ENCODE data around the gene C2.
"Not testable (repeated sequence)": the region's sequence is repeated elsewhere in the genome, so short reads cannot be mapped to it uniquely, and the experiment has no call there.

The C2 gene

DNA sequence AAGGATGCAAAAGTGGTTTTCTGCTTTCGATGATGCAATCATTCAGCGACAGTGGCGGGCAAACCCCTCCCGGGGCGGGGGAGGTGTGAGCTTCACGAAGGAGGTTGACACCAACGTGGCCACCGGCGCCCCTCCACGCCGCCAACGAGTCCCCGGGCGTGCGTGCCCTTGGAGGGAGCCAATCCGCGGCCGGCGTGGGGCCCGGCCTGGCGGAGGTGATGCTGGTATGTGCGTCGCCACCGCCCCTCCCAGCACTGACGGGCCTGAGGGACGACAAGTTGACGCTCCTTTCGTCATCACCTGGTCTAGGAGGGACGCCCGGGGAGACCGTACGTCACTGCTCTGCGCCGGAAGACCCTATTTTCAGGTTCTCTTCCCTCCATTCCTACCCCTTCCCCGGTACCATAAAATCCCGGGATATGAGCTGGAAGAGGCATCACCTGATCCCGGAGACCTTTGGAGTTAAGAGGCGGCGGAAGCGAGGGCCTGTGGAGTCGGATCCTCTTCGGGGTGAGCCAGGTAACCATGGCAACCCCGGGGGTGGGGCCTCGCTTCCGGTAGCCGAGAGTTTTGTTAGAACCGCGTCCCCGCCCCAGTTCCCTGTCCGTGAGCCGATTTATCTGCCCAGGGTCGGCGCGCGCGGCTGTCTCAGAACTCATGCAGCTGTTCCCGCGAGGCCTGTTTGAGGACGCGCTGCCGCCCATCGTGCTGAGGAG, 44.6 kb downstream of the C2 start, which contains the start of gene DXO:
DXO (minus strand) TSS at position 146 of the 716 bp plus-strand sequence. CDS start 463 bp downstream, outside the sequence.
- in situ Hi-C loops (cut with MboI; ENCODE audit: low sequenced_read_pairs): loop anchor here (25.0 kb wide), 1 partner anchor 310 kb away; the partner anchor contains the start of genes APOM, BAG6, C6orf47 and CSNK2B

DNA sequence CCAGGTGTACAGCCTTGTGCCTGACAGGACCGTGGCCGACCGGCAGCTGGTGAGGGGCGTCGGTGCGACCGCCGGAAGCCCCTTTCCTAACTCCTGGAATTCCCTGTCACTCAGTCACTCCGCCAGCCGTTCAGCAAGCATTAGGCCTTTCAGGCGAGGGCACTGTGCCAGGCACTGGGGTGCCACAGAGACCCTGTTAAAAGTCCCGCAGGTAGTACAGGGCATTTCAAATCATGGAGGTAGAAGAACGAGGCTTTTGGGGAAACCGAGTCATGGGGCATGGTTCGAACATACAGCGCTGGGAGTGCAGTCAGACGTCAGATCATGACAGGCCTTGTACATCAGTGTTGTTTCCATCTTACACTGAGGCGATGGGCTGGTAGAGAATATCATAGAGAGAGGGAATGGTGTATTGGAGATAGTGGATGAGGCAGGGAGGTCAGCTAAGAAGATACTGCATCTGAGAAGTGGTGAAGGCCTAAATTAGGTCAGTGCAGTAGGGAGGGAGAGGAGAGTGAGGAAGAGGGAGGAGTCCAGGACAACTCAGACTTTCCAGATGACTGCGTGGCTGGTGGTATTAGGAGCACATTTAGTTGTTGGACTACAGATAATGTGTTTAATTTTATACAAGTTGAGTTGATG, 45.3 kb downstream of the C2 start:
- in situ Hi-C loops (cut with MboI; ENCODE audit: low sequenced_read_pairs): loop anchor here (25.0 kb wide), 1 partner anchor 311 kb away; the partner anchor contains the start of genes APOM, BAG6, C6orf47 and CSNK2B

DNA sequence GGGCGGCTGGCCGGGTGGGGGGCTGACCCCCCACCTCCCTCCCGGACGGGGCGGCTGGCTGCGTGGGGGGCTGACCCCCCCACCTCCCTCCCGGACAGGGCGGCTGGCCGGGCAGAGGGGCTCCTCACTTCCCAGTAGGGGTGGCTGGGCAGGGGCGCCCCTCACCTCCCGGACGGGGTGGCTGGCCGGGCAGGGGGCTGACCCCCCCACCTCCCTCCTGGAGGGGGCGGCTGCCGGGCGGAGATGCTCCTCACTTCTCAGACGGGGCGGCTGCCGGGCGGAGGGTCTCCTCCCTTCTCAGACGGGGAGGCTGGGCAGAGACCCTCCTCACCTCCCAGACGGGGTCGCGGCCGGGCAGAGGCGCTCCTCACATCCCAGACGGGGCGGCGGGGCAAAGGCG, 48.5 kb downstream of the C2 start:
- in situ Hi-C loops (cut with MboI; ENCODE audit: low sequenced_read_pairs): not testable (repeated sequence)

DNA sequence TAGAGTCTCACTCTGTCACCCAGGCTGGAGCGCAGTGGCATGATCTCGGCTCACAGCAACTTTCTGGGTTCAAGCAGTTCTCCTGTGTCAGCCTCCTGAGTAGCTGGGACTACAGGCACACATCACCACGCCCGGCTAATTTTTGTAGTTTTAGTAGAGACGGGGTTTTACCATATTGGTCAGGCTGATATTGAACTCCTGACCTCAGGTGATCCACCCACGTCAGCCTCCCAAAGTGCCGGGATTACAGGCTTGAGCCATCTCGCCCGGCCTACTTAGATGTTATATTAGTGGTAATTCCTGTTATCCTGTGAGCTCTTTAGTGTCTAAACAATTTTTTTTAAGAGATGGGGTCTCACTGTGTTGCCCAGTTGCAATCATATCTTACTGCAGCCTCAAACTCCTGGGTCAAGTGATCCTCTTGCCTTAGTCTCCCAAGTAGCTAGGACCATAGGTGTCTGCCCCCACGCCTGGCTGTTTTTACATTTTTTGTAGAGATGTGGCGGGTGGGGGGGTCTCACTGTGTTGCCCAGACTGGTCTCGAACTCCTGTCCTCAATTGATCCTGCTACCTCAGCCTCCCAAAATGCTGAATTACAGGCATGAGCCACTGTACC, 50.4 kb downstream of the C2 start:
- in situ Hi-C loops (cut with MboI; ENCODE audit: low sequenced_read_pairs): no loop called here

DNA sequence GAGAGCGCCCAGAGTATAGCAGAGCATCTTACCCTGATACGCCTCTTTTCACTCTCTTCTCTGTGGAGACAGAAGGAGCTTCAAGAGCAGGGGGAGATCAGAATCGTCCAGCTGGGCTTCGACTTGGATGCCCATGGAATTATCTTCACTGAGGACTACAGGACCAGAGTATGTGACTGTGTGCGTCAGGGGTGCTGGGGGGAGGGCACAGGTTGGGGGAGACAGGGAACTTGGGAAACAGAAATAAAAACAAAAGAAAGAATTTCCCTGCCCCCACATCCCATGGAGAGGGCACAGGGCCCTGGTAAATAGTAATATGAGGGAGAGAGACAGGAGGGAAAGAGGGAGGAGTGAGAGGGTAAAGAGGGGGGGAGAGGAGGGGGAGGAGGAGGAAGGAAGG, 51.3 kb downstream of the C2 start:
- in situ Hi-C loops (cut with MboI; ENCODE audit: low sequenced_read_pairs): no loop called here

DNA sequence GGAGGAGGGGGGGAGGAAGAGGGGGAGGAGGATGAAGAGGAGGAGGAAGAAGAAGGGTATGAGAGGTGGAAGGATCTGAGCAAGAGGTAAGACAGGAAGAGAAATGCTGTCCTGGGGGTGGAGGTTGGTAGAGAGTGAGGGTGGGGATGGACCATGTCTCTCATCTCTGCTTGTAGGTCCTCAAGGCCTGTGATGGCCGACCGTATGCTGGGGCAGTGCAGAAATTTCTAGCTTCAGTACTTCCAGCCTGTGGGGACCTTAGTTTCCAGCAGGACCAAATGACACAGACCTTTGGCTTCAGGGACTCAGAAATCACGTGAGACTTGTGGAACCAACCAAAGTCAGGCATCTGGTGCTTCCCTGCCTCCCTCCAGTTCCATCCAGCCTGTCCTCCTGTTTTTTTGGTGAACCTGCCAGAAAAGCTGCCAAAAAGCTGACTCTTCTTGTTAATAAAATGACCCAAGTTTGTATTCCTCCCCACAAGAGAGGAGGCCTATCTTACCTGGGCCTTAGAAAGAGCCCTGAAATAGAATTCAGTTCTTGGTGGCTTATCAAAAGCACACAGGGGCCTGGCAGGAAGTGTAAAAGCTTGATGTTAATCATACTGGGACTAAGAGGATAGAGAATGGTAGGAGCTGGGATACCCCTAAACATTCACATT, 51.9 kb downstream of the C2 start:
- in situ Hi-C loops (cut with MboI; ENCODE audit: low sequenced_read_pairs): no loop called here

DNA sequence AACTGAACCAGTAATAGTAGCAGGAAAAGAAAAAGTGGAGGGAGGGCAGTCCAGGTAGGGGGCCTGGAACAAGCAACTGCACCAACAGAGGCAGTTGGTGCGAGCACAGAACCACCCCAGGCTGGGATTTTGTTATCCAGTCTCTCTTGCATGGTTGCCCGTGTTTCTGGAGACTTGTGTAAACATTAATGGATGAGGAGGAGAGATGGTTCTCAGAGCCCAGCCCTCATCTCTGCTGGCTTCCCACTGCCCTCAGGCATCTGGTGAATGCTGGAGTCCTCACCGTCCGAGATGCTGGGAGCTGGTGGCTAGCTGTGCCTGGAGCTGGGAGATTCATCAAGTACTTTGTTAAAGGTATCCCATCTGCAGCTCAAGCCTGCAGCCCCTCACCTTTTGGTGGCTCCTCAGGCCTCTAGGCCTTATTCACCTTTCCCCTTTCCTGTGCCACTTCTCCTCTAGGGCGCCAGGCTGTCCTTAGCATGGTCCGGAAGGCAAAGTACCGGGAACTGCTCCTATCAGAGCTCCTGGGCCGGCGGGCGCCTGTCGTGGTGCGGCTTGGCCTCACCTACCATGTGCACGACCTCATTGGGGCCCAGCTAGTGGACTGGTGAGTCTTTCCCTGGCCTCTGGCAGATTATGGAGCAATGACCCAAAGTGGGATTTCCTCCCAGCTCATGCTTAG, 52.8 kb downstream of the C2 start:
- in situ Hi-C loops (cut with MboI; ENCODE audit: low sequenced_read_pairs): not testable (repeated sequence)

DNA sequence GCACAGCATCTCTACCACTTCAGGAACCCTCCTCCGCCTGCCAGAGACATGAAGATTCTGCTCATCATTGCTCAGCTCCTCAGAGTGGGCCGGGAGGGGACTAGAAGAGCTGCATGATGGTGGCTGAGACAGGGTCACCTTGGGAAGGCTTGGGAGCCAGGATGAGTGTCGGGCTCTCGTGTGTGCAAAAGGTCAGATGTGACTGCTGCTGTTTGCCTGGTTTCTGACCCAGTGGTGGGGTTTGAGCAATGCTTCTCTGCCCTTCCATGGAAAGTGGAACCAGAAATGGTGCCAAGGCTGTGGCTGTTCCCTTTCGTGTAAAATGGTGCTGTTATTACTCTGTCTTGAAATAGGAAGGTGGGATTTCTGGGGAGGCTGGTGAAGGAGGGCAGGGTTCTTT, 53.5 kb downstream of the C2 start:
- in situ Hi-C loops (cut with MboI; ENCODE audit: low sequenced_read_pairs): not testable (repeated sequence)

DNA sequence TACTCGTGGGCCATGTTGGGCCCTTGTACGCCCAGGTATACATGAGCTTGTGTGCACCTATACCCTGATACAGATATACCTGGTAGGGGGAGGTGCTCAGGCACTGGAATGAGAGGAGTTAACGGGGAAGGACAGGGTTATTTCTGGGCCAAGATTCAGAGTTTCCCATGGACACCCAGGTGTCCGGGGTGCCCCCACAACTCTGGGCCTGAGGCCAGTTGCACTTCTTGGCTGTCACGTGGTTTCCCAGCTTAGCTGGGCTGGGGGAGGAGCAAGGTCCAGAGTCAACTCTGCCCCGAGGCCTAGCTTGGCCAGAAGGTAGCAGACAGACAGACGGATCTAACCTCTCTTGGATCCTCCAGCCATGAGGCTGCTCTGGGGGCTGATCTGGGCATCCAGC, 54.2 kb downstream of the C2 start, which contains the start of gene C4A:
C4A (plus strand) TSS at position 314 of the 400 bp plus-strand sequence; CDS start at position 365, 51 bp downstream.
- in situ Hi-C loops (cut with MboI; ENCODE audit: low sequenced_read_pairs): not testable (repeated sequence)

DNA sequence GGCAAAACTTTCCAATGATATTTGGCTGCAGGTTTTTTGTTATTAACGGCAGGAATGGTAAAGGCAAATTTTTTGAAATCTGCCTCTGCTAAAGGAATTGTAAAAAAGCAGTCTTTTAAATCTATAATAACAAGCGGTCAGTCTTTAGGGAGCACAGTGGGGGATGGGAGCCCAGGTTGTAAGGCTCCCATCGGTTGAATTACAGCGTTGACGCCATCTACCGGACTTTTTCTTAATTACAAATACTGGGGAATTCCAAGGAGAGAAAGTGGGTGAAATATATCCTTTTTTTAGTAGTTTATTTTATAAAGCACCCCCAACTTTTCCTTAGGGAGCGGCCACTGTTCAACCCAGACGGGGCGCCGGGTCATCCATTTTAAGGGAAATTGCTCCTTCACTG, 61.8 kb downstream of the C2 start:
- in situ Hi-C loops (cut with MboI; ENCODE audit: low sequenced_read_pairs): not testable (repeated sequence)

DNA sequence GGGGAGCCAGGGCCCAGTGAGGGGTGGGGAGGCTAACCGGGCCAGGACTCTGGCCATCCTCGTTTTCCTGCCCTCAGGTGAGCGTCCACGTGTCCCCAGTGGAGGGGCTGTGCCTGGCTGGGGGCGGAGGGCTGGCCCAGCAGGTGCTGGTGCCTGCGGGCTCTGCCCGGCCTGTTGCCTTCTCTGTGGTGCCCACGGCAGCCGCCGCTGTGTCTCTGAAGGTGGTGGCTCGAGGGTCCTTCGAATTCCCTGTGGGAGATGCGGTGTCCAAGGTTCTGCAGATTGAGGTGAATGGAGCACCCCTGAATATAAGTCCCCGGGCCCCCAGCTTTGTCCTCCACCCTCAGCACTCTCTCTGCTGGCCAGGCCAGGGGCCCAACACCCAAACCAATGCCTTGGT, 66.9 kb downstream of the C2 start:
- in situ Hi-C loops (cut with MboI; ENCODE audit: low sequenced_read_pairs): not testable (repeated sequence)

All from HL-60/S4 treated with phorbol 12-myristate 13-acetate at 8.2 ng/mL for 4 days and 3 days (cell line).